Epidermal melanocyte (primary cell): ENCODE results near the gene KLHL42.
"Not testable (repeated sequence)": the region's sequence is repeated elsewhere in the genome, so short reads cannot be mapped to it uniquely, and the experiment has no call there.

ENCODE experiments used
- DNase-seq: peaks from one replicate; pipeline ENCODE4 v3.0.0; 2011; ENCODE audit warnings: low spot score; ENCODE audit not compliant: insufficient read length

KLHL42 gene

GRCh38 chr12:27814851-27815591, 35.0 kb downstream of the KLHL42 start:
- peak; percentile 33 for DNase-seq

DNA sequence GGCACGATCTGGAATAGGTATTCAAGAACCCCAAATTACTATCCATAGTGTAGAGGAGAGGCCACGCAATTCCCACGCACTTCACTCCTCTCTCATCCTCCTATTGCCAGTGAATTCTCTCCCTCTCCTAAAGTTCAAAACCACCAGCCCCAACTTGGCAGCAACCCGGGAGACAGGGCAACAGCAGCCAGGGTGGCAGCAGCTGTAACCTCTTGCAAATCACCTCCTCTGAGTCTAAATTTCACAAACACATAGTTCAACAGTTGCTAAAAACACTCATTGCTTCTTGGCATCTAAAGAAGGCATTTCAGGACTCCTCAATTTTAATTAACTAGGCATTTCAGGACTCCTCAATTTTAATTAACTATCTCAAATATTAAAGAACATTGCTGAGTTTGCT, 37.7 kb downstream of the KLHL42 start:
- no peak for DNase-seq

- DNase-seq: no peak
Measured at GRCh38 chr12:27818401-27818918, 38.4 kb downstream of the KLHL42 start.

DNA sequence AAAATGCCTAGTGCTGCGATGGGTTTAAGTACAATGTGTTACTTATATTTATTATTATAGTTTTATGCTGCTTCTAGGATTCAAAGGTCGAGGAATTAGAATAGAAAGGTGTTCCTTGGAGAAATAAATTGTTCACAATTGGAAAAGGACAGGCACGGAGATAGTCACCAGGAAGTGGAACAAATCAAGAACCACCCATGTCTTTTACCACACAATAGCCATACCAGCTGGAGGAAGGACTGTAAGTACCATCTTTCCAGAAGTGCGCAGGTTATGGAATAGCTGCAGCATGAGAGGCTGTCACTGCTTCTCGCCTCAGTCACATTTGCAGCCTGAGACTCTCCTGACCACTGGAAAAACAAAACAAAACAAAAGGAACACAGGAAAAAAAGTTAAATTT, 40.5 kb downstream of the KLHL42 start:
- no peak for DNase-seq

- peak; percentile 77 for DNase-seq
Measured at GRCh38 chr12:27821259-27821973, 41.4 kb downstream of the KLHL42 start.

- no peak for DNase-seq
Measured at GRCh38 chr12:27822076-27822712, 42.2 kb downstream of the KLHL42 start.

DNA sequence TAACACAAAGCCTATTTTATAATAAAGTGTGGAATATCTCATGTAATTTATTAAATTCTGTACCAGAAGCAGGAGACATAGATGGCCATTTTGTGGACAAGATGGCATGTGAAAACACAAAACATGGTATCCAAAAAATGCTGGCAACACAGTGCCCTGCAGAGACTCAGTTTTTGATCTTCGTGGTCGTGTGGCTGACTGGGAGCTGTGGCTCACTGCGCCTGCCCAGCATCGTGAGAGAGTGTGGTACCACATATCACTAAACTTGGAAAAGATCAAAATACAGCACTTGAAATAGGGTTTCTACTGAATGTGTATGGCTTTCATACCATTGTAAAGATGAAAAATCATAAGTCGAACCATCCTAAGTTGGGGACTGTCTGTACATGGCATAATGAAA, 43.0 kb downstream of the KLHL42 start:
- no peak for DNase-seq

- DNase-seq: no peak
Measured at GRCh38 chr12:27824126-27824842, 44.3 kb downstream of the KLHL42 start.

- no peak for DNase-seq
Measured at GRCh38 chr12:27826076-27826475, 46.0 kb downstream of the KLHL42 start.

GRCh38 chr12:27828196-27828595, 48.2 kb downstream of the KLHL42 start:
- no peak for DNase-seq

DNA sequence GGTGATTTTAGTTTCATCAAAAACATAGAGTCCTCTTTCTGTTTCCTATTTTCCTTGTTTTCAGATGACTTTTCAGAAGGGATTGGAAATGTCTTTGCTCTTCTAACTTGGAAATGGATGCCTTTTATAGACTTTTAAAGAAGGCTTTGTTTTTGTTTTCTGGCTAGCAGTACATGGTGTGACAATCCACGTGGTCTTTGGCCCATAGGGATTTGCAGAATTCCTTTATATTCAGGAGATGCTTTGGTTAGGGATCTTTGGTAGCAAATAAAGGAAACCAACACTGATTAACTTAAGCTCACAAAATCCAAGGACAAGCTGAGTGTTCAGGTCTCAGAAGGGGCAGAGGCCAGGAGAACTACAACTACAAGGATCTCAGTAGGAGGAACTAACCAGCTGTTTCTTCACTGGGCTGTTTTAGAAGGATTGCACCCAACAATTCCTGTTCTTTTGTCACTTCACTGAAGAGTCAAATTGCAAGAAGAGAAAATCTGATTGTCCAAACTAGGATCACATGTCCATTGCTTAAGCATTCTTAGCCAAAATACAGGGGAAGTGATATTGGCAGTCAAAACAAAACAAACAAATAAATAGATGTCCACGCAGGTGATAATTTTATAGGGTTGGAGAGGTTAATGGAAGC, 58.6 kb downstream of the KLHL42 start:
- no peak for DNase-seq

- no peak for DNase-seq
Measured at GRCh38 chr12:27840229-27840999, 60.4 kb downstream of the KLHL42 start.

GRCh38 chr12:27841392-27841882, 61.4 kb downstream of the KLHL42 start:
- no peak for DNase-seq

DNA sequence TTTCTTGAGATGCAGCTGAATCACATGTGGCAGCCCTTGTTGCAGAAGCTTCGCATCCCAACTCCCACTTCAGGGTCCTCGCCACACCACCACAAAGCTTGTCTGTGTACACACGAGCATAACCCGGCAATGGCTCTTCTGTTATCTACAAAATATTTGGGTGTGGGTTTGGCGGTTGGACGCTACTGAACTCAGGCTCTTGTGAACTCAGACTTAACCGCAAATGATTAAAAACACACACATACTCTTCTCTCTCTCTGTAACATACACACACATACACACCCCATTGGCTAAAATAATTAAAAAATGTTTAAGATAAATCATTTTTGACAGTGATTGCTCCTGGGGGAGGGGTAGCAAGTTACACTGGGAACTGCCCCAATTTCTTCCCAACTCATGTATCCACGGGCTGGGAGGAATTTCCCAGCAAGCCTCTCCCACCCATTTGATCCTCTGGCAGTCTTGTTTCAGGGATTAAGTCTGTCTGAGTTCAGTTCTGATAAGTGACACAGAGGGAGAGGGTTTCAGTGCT, 63.7 kb downstream of the KLHL42 start:
- DNase-seq: no peak

- DNase-seq: no peak
Measured at GRCh38 chr12:27844366-27845090, 64.5 kb downstream of the KLHL42 start.

GRCh38 chr12:27845187-27845586, 65.2 kb downstream of the KLHL42 start:
- DNase-seq: no peak

DNA sequence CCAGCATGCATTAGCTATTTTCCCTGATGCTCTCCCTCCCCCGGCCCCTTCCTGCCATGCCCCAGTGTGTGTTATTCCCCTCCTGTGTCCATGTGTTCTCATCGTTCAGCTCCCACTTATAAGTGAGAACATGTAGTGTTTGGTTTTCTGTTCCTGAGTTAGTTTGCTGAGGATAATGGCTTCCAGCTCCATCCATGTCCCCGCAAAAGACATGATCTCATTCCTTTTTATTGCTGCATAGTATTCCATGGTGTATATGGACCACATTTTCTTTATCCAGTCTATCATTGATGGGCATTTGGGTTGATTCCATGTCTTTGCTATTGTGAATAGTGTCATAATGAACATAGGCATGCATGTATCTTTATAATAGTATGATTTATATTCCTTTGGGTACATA, 65.7 kb downstream of the KLHL42 start:
- DNase-seq: not testable (repeated sequence)

GRCh38 chr12:27847293-27847692, 67.3 kb downstream of the KLHL42 start:
- DNase-seq: not testable (repeated sequence)

DNA sequence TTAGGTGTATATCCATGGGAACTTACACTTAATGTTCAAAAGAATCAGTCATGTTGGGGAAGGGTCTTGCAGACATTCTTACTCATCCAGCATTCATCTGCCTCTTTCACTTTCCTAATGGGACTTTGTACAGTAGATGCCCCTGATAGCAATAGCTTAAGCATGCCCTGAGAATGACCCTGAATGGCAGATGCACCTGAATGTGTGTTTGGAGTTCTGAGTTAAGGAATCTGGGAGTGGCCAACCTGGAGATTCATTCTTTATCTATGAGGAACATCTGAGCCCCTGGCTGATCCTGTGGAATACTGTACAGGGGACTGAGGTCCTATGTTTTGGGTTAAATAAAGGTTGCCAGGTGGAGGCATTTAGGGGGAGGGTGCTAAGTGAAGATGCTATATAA, 71.3 kb downstream of the KLHL42 start:
- DNase-seq: no peak
